Dendritic cell treated with granulocyte-macrophage colony-stimulating factor and Interleukin-4, amounts not matched to agents 40 ng/mL and 50 ng/mL, for 4 days (primary cell): ENCODE data around the gene MLH3.

Source experiments
- H3K27ac Mint-ChIP-seq: one replicate; pipeline ENCODE4 v1.8.0; 2022; ENCODE audit warnings: mild to moderate bottlenecking, mixed read lengths
- H3K27me3 Mint-ChIP-seq: one replicate; pipeline ENCODE4 v1.8.0; 2022; ENCODE audit warnings: mild to moderate bottlenecking, mixed read lengths
- H3K36me3 Mint-ChIP-seq: one replicate; pipeline ENCODE4 v1.8.0; 2022; ENCODE audit warnings: low read depth, mixed read lengths
- H3K4me1 Mint-ChIP-seq: one replicate; pipeline ENCODE4 v1.8.0; 2022; ENCODE audit warnings: low read depth, mixed read lengths
- H3K4me3 Mint-ChIP-seq: one replicate; pipeline ENCODE4 v1.8.0; 2022; ENCODE audit warnings: mild to moderate bottlenecking, moderate library complexity, mixed read lengths
- H3K9me3 Mint-ChIP-seq: one replicate; pipeline ENCODE4 v1.8.0; 2022; ENCODE audit warnings: mixed read lengths
- intact Hi-C: fragments of 100-400 bp; cut with micrococcal nuclease; formaldehyde crosslinking; loops from one replicate; pipeline ENCODE4 v1.15.0; 2022

The MLH3 gene

GRCh38 chr14:74973003-74973653, 78.1 kb downstream of the MLH3 start:
- Mint-ChIP-seq H3K4me3 (no peak overlapping the region), H3K27ac (peak overlapping the region; percentile 76), H3K36me3 (no peaks in the 10 kb centered on the region), H3K4me1 (peaks cover 19% of the 10 kb centered on the region), H3K9me3 (no peaks in the 10 kb centered on the region), H3K27me3 (peaks cover 1% of the 10 kb centered on the region)
- intact Hi-C loops = no loop called here

- no peaks in the 10 kb centered on the region for H3K9me3 Mint-ChIP-seq
Observed at GRCh38 chr14:74968811-74969210, 82.5 kb downstream of the MLH3 start.

GRCh38 chr14:74965486-74966153, 85.6 kb downstream of the MLH3 start:
- Mint-ChIP-seq H3K9me3 (no peaks in the 10 kb centered on the region), H3K36me3 (no peaks in the 10 kb centered on the region), H3K4me1 (peaks cover 38% of the 10 kb centered on the region), H3K27me3 (peaks cover 4% of the 10 kb centered on the region), H3K27ac (no peak overlapping the region), H3K4me3 (no peak overlapping the region)
- intact Hi-C loops = no loop called here

More at GRCh38 chr14:74968811-74969210, 82.5 kb downstream of the MLH3 start:
- H3K4me1 Mint-ChIP-seq = peaks cover 21% of the 10 kb centered on the region
- no peaks in the 10 kb centered on the region for H3K36me3 Mint-ChIP-seq
- peaks cover 4% of the 10 kb centered on the region for H3K27me3 Mint-ChIP-seq
- H3K27ac Mint-ChIP-seq = no peak overlapping the region
- intact Hi-C loops = no loop called here
- H3K4me3 Mint-ChIP-seq = no peak overlapping the region

- Mint-ChIP-seq H3K27me3 (peaks cover 4% of the 10 kb centered on the region), H3K36me3 (no peaks in the 10 kb centered on the region), H3K9me3 (no peaks in the 10 kb centered on the region), H3K4me1 (peaks cover 45% of the 10 kb centered on the region), H3K27ac (no peak overlapping the region), H3K4me3 (no peak overlapping the region)
- intact Hi-C loops = no loop called here
Observed at GRCh38 chr14:74964787-74965485, 86.3 kb downstream of the MLH3 start.
